ENCODE data around the gene ARRDC5.
"Not testable (repeated sequence)": the region's sequence is repeated elsewhere in the genome, so short reads cannot be mapped to it uniquely, and the experiment has no call there.

Gene ARRDC5

DNA sequence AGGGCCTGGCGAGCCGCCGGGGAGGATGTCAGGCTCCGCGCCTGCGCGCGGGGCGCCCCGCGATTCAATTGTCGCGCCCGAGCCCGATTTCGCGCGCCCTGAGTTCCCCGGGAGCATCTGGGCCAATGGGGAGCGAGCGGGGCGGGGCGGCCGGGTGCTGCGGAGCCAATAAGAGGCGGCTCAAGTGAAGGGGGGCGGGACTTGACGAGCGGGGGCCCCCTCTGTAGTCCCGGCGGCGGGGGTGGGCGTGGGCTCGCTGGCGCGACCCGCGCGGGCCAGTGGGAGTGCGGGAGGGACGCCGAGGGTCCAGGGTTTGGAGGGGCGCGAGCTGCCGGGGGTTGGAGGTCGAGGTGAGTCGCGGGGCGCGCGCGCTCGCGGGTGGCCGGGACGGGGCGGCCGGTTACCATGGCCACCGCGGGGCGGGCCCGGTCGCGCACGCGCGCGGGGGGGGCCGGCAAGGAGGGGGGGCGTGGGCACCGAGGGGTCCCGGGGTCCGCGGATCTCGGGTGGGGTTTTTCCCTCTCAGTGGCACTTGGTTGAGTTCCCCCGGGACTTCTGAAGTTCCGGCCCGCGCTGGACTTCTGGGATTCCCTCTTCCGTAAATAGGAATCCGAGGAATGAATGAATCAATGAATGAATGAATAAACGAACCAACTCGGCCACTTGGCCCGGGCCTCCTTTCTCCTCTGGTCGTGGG is 7.3 kb upstream of the ARRDC5 start:
- DNase-seq (ENCODE audit: low read depth), result peak; percentile 76

DNA sequence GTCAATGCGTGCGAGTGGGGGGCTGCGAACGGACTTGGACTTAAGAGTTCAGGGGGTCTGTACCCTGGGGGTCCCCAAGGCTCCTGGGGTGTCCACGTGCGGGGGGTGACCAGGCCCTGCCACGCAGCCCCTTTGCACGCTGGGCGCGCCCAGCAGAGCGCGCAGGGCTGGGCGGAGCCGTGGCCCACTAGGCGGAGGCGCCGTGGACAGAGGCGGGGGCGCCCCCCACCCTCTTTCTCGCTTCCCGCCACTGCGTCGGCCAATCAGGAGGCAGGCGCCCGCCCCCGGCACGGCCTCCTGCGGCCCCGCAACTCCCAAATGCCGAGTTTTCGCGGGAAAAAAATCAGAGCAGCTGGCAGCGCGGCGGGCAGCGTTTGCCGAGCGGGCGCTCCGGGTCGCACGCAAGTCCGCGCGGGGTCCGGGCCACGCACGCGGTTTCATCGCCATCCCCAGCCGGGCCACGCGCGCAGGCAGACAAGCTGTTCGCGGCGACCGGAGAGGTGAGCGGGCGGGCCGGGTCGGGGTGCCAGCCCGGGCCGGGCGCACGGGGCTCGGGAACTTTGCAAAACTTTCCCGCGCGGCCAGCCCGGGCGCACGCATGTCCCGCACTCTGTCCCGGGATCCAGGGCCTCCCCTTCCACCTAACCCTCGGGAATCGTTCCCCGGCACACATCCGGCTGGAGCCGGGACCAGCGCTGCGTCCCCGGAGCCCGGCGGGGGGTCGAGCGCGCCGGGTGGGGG is 6.6 kb upstream of the ARRDC5 start, which contains the start of gene UHRF1:
TSS of gene UHRF1 (plus strand) at position 346 of the 741 bp plus-strand sequence. CDS start 1,385 bp downstream, outside the sequence.
- no peak for DNase-seq (ENCODE audit: low read depth)

DNA sequence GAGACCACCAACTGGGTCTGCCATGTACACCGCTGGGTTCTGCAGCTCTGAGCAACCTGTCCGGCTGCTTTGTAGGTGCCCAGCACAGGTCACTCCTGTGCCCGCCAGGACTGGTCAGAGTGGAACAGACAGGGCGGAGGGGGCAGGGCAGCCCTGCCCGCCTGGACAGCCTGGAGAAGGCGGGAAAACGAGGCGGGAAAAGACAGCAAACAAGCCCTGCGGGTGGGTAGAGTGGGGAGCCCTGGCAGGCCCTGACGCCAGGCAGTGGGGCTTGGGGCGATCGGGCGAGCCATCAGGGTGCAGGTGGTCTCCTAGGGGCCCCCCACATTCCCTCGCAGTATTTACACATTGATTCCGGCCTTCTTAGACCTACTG is 6.1 kb upstream of the ARRDC5 start:
- DNase-seq (ENCODE audit: low read depth), result no peak

DNA sequence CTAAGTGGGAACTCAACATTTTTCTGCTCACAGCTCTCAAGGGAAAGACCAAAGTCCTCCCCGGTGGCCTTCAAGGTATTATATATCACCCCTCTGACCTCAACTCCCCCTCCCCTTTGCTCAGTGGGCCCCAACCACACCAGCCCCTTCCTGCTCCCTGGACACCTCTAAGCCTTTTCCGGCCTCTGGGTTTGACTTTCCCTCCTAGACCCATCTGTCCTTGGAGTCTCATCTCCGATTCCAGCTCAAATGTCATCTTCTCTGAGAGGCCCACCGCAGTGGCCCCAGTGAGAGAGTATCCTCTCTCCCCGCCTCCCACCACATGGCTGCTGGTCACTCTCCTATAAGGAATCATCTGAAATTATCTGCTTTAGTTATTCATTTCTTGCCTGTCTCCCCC is 5.7 kb upstream of the ARRDC5 start:
- no peak for DNase-seq (ENCODE audit: low read depth)

DNA sequence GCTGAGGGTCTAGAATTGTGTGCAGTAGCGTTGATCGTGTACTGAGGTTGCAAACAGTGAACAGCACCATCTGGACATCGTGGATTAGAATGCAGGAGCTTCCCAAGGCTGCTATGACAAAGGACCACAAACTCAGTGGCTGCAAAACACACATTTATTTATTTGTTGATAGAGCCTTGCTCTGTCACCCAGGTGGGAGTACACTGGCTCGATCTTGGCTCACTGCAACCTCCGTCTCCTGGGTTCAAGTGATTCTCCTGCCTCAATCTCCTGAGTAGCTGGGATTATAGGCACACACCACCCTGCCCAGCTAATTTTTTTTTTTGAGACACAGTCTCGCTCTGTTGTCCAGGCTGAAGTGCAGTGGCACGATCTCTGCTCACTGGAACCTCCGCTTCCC is 4.3 kb upstream of the ARRDC5 start:
- no peak for DNase-seq (ENCODE audit: low read depth)

DNA sequence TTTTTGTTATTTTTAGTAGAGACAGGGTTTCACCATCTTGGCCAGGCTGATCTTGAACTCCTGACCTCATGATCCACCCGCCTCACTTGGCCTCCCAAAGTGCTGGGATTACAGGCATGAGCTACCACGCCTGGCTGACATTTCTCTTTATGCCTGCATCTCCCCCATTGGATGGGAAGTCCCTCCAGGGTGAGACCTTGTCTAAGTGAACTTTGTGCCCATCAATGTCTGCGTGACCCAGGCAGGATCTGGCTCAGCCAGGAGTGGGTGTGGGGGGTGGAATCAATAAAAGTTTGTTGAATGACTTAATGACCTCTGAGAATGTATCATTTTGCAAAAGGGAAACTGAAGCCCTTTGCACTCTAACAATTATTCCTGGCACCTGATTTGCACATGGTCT is 1.8 kb upstream of the ARRDC5 start:
- DNase-seq (ENCODE audit: low read depth), result no peak

DNA sequence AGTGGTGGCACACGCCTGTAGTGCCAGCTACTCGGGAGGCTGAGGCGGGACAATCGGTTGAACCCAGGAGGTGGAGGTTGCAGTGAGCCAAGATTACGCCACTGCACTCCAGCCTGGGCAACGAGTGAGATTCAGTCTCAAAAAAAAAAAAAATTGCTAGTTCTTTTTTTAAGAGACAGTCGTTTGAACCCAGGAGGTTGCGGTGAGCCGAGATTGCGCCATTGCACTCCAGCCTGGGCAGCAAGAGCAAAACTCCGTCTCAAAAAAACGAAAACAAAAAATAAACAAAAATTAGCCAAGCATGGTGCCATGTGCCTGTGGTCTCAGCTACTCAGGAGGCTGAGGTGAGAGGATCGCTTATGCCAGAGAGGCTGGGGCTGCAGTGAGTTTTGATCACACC is 1.8 kb downstream of the ARRDC5 start:
- not testable (repeated sequence) for DNase-seq (ENCODE audit: low read depth)

DNA sequence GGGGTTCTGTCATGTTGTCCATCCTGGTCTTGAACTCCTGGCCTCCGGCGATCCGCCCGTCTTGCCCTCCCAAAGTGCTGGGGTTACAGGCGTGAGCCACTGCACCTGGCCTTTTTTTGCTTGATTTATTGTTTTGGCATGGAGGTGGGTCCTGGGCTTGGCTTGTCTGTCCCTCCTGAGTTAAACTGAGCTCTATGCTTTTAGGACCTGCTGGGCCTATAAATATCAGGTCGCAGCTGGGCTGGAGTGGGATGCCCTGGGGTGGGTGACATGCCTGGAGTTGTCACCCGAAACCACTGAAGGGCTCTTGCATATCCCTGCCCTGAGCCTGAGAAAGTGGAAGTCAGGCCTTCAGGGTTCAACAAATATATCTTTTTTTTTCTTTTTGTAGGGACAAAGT is 5.5 kb downstream of the ARRDC5 start:
- no peak for DNase-seq (ENCODE audit: low read depth)

DNA sequence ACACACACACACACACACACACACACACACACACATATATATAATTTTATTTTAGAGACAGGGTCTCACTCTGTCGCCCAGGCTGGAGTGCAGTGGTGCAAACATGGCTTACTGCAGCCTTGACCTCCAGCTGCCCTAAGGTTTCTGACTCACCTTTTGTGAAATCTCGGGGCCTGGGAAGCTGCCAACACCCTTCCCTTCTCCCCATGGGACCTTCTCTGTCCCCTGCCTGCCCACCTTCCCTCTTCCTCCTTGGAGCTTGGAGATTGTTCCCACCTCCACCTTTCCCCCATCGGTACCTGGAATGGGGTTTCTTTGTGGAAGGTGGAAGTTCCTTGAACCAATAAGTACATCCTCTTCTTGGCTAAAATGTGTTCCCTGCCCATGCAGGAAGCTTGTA is 6.3 kb downstream of the ARRDC5 start:
- peak; percentile 24 for DNase-seq (ENCODE audit: low read depth)

DNA sequence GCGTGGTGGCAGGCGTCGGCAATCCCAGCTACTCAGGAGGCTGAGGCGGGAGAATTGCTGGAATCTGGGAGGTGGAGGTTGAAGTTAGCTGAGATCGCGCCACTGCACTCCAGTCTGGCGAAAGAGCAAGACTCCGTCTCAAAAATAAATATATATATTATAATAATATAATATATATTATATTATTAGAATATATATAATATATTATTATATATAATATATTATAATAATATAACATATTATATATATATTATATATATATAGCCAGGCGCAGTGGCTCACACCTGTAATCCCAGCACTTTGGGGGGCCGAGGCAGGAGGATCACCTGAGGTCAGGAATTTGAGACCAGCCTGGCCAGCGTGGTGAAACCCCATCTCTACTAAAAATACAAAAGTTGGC is 9.7 kb downstream of the ARRDC5 start:
- DNase-seq (ENCODE audit: low read depth), result not testable (repeated sequence)

DNA sequence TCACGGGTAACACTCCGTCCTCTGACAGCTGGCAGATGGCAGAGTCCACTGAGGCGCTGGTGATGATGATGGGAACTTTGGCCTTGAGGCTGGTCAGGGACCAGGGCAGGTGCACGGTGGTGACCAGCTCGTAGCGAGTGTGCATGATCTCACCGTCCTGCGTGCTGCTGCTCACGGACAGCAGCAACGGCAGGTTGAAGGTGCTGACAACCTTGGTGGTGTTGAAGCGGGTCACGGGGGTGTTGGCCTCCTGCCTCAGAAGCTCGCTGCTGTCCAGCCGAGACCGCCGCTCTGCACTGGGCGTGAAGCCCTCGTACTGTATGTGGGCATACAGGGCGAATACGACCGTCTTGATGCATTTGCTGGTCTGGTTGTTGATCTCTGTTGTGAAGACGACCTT is 11.6 kb downstream of the ARRDC5 start:
- DNase-seq (ENCODE audit: low read depth), result no peak

DNA sequence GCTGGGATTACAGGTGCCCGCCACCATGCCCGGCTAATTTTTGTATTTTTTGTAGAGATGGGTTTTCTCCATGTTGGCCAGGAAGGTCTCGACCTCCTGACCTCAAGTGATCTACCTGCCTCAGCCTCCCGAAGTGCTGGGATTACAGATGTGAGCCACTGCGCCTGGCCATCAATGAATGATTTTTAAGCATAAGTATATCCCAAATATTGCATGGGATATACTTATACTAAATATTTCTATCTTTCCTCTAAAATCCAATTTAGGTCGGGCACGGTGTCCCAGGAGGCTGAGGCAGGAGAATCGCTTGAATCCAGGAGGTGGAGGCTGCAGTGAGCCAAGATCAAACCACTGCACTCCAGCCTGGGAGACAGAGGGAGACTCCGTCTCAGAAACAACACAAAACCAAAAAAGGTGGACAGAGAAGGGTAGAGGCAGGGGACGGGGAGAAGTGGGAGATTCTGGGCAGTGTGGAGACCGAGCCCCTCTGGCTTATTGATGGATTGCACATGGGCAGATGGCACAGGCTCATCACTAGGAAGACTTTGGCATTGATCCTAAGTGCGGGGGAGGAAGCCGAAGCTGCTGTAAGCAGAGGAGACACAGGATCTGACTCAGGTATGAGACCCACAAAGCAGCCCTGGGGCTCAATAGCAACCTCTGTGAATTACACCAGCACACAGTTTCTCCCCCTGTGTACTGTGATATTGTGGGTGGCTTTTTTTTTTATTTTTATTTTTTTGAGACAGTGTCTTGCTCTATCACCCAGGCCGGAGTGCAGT is 13.5 kb downstream of the ARRDC5 start:
- DNase-seq (ENCODE audit: low read depth), result no peak

DNA sequence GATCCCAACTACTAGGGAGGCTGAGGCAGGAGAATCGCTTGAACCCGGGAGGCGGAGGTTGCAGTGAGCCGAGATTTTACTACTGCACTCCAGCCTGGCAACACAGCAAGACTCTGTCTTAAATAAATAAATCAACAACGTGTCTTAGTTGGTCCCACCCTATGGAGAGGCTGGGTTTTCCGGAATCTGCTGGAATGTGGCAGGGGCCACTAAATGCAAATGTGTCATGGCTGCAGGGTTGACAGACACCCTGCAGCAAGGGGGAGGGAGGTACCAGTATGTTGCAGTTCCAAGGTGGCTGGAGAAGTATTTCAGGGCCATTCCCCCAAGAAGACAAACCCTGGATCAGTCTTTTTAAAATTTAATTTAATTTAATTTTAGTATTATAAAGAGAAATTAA is 14.9 kb downstream of the ARRDC5 start:
- DNase-seq (ENCODE audit: low read depth), result not testable (repeated sequence)

DNA sequence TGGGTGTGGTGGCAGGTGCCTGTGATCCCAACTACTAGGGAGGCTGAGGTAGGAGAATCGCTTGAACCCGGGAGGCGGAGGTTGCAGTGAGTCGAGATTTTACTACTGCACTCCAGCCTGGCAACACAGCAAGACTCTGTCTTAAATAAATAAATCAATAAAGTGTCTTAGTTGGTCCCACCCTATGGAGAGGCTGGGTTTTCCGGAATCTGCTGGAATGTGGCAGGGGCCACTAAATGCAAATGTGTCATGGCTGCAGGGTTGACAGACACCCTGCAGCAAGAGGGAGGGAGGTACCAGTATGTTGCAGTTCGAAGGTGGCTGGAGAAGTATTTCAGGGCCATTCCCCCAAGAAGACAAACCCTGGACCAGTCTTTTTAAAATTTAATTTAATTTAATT is 17.7 kb downstream of the ARRDC5 start:
- DNase-seq (ENCODE audit: low read depth), result not testable (repeated sequence)

DNA sequence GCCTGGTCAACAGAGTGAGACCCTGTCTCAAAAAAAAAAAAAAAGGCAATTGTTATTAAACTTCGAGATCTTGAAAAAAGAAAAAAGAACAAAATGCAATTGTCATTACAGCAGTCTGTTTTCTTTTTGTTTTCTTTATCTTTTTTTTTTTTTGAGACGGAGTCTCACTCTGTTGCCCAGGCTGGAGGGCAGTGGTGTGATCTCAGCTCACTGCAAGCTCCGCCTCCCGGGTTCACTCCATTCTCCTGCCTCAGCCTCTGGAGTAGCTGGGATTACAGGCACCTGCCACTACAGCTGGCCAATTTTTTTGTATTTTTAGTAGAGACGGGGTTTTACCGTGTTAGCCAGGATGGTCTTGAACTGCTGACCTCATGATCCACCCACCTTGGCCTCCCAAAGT is 19.8 kb downstream of the ARRDC5 start:
- DNase-seq (ENCODE audit: low read depth), result not testable (repeated sequence)

DNA sequence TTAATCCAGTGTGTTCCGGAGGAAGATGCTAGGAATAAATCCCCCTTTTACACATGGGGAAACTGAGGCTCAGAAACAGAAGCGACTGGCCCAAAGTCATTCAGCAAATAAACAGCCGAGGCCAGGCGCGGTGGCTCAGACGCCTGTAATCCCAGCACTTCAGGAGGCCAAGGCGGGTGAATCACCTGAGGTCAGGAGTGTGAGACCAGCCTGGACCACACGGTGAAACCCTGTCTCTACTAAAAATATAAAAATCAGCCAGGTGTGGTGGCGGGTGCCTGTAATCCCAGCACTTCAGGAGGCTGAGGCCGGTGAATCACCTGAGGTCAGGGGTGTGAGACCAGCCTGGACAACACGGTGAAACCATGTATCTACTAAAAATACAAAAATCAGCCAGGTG is 23.7 kb downstream of the ARRDC5 start:
- no peak for DNase-seq (ENCODE audit: low read depth)

DNA sequence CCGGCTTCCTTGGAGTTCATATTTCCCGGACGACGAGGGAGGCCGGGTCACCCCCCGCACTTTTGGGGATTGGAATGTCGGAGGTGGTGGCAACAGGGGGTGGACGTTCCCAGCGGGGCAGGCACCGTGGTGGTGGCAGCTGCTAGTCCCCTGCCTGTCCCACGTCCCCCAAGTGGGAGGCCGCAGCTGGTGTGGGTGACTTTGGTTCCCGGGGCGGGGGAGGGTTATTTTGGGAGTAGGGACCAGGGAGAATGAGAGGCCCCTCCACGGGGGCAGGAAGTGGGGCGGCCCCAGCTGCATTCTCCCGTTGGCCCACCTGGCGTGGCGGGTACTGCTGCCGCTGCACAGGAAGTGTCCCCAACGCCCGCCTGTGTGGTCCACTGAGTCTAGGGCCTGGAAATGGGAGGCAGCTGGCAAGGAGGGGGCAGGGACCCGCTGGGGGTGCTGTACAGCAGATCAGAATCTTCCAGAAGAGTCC is 24.2 kb downstream of the ARRDC5 start:
- no peak for DNase-seq (ENCODE audit: low read depth)

DNA sequence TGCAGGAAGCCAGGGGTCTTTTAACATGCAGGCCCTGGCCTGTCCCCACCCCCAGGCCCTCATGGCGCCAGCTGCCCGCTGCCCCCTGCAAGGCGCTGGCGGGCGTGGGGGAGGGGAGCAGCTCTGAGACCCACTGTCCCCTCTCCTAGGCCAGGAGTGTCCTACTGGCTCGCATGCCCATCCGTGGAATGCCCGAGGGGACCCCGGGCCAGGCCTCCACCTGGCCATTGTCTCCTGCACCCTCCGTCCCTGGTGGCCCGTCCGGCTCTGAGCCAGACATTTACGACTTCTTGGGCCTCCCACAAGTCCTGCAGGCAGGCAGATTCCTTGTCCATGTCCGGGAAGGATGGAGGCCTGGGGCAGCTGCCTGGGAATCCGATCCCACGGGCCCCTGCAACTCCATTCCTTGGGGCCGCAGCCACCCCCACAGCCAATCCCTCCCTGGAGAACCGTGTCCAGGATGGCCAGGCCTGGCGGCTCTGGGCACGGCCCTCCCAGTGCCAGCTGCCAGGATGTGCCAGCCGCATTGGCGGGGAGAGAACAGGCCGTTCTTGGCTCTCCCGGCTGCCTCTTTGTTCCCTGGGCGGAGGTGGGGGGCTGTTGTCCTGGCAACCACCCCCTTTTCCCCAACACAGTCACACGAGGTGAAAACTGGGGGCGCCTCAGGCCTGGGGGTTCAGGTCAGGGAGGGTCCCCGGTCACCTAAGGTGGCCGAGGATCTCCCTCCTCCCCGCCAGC is 24.8 kb downstream of the ARRDC5 start:
- DNase-seq (ENCODE audit: low read depth), result no peak

DNA sequence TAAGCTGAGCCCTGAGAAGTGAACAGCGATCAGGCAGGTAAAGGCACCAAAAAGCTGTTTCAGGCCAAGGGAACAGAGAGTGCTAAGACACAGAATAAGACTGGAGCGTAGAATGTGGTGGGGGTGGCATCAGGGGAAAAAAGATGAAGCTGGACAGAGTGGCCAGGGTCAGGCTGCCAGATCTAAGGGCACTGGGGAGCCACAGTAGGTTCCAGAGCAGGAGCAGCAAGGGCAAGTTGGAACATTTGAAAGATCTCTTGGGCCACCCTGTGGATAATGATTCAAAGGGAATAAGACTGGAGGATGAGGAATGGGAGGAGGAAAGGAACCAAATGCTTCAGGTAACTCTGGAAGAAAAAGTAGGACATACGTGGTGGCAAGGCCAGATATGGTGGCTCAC is 28.8 kb downstream of the ARRDC5 start:
- no peak for DNase-seq (ENCODE audit: low read depth)

DNA sequence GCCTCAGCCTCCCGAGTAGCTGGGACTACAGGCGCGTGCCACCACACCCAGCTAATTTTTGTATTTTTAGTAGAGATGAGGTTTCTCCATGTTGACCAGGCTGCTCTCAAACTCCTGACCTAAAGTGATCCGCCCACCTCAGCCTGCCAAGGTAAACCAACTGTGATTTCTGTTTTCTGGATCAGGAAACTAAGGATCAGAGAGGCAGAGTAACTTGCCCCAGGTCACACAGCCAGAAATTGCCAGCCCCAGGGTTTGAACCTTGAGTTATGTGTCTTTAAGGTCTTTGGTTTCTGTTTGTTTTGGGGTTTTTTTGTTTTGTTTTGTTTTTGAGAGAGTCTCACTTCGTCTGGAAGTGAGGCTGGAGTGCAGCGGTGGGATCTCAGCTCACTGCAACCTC is 31.0 kb downstream of the ARRDC5 start:
- no peak for DNase-seq (ENCODE audit: low read depth)

DNA sequence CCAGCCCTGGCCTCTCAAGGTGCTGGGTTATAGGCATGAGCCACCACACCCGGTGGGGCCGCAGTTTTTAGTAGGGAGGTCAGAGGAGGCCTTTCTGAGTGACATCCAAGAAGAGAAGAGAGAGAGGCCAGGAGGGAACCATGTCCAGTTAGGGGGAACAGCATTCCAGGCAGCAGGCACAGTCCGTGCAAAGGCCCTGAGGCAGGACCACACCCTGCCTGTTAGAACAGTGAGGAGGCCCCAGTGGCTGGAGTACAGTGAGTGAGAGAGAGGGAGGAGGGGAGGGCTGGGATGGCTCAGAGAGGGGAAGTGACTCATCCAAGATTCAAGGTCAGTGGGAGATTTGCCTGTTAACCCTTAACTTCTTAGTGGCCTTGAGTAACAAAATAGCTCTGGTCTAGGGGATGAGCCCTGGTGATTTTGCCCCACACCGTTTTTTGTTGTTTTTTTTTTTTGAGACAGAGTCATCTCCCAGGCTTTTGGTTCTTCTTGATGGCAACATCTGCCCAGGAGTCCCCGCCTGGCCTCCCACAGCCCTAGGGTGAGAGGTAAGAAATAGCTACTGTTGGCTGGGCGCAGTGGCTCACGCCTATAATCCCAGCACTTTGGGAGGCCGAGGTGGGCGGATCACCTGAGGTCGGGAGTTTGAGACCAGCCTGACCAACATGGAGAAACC is 32.5 kb downstream of the ARRDC5 start:
- DNase-seq (ENCODE audit: low read depth), result peak; percentile 85

Data from GM04504 (cell line).